GM21360 (cell line): Measurements from ENCODE around the gene SPARC.

Experiments used
- ATAC-seq: cut with Tn5 transposase; IDR thresholded peaks from one replicate; pipeline ENCODE4 v1.9.1; 2021; ENCODE audit warnings: mild to moderate bottlenecking, moderate library complexity; ENCODE audit not compliant: unreplicated experiment

Gene SPARC

DNA sequence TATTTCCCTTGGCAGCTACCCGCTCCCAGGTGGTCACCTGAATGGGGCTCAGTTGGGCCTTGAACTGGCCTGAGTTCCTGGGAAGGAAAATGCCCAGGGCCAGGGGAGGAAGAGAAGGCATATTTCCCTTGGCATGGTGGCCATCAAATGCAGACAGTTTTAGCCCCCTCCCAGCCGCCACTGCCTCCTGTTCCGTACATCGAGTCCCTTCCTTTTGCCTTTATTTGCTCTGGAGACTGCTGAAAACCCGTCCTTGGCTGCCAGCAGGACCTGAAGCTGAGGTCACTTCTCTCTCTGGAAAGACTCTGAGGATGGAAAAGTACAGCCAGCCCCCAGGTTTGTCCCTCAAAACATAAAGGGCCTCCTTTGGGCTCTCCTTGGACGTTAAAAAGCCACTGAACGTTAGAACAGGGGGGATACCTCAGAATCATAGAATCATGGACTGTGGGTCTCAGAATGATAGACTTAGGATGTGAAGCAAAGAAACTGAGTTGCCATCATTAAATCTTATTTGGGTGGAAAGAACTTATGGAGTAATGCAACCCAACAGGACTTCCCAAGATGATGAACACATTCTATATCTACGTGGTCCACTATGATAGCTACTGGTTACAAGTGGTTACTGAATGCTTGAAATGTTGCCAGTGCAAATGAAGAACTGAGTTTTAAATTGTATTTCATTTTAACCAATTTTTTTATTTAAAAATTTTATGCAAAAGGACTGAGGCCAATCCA is 7.1 kb downstream of the SPARC start:
- no peak for ATAC-seq

GRCh38 chr5:151678713-151679112 is 8.0 kb downstream of the SPARC start:
- ATAC-seq: no peak

- ATAC-seq: no peak
These were observed 8.8 kb downstream of the SPARC start for GRCh38 chr5:151677776-151678545.

GRCh38 chr5:151676719-151677118 is 10.0 kb downstream of the SPARC start:
- ATAC-seq: no peak

- ATAC-seq: no peak
These were observed 10.4 kb downstream of the SPARC start for GRCh38 chr5:151676314-151676712.

- peak; percentile 47 for ATAC-seq
These were observed 11.0 kb downstream of the SPARC start for GRCh38 chr5:151675611-151676313.

DNA sequence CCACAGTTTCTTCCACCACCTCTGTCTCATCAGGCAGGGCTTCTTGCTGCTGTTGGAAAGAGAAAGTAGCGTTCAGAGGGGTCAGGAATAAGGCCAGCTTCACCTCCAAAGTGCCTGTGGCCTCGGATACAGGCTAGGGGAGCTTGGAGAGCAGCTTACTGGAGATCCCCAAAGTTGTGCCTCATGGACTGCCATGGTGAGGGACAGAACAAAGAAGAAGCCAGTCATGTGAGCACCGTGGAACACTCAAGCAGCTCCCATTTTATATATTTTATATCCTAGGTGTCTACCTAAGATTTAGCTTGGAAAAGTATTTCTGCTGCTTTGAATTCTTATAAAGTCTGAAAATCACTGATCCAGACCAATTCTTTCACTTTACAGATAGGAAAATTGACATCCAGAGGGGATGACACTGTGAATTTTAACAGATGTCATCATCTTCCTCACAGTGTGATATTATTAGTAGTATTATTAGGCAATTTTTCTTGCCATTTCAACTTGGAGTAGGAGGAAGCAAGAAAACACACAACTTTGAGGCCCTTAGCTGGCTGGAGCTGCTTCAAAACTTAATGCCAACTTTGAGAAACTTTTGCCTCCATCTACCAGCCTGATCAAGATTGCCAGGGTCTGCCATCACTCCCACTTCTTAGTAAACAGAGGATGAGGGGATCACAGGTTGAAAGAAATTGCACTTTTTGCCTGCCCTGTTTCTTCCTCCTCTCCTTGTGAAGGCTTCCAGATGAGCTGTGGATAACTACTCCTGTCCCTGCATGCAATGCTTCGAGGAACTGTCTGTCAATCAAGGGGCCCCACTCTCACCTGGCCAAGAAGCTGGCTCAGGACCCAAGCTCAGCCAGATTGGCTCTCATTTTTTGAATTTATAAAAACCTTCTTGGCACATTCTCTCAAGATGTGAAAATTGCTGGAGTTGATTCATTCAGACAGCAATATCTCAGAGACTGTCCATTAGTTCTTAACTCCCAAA is 11.8 kb downstream of the SPARC start:
- no peak for ATAC-seq

DNA sequence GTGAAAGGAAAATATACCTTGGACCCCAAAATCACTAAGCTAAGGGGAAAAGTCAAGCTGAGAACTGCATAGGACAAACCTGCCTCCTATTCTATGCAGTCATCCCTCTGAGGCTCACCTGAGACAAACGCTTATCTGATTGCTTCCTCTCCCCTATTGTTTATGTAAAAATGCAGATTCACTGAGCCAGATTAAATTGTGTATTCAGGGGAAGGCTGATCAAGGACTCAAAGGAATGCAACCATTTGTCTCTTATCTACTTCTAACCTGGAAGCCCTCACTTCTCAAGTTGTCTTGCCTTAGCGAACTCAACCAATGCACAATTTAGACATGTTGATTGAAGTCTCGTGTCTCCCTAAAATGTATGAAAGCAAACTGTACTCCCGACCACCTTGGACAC is 13.3 kb downstream of the SPARC start:
- no peak for ATAC-seq

- no peak for ATAC-seq
These were observed 14.2 kb downstream of the SPARC start for GRCh38 chr5:151672516-151672915.

- ATAC-seq: no peak
These were observed 14.8 kb downstream of the SPARC start for GRCh38 chr5:151671950-151672349.

- no peak for ATAC-seq
These were observed 15.6 kb downstream of the SPARC start for GRCh38 chr5:151670953-151671636.

DNA sequence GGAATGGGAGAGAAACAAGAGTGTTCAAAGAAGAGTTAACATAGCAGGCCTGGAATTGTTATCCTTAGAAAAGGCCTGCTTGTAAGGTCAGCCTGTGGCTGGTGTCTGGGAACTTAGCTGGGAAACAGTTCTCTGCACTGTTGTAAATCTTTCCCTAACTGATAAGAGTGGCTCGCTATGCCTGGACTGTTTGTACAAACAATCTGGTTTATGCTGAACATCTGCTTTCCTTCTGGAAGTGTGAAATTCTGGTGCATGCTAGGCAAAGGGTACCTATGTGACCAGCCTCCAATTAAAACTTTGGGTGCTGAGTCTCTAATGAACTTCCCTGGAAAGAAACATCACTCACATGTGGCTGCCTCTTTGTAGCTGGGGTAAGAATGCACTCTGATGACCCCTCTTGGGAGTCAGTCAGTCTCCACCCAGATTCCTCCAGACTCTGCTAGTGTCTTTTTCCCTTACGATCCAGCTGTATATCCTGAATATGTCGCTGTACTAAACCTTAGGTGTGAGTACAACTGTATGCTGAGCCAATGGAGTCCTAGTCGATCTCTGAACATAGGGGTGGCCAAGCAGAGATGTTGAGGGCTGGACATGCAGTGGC is 16.5 kb downstream of the SPARC start:
- ATAC-seq: no peak

DNA sequence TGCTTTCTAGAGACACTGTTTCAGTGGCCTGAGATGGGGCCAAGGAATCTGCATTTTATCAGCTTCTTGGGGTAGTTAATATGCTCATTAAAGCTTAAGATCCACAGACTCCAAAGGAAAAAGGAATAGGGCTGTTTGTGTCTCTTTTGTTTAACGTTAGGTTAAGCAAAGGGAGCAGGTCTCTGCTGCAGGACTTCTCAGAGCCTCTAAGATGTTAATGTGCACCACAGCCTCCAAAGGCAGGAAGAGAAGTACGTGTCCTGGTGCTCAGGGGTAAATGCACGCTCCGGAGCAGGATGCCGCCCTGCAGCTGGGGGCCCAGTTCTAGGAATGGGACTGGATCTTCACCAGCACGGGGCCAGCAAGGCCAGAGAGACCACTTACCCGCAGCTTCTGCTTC is 19.6 kb downstream of the SPARC start:
- ATAC-seq: no peak

DNA sequence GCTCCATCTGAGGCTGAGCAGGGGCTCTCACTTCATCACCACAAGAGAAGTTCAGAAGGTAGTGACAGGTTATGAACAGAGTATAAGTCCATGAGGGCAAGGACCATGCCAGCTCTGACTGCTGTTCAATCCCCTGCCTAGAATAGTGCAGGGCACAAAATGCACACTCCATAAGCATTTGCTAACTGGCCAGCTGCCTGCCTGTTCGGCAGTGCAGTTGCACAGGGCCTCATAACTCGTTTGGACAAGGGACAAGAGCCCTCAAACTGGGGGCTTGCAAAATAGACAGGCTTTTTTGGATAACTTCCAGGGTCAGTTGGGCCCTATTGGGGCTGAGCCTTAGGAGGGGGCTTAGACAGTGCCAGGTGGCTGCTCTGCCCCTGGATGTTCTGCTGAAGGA is 21.1 kb downstream of the SPARC start:
- ATAC-seq: no peak

GRCh38 chr5:151664694-151665585 is 21.8 kb downstream of the SPARC start:
- no peak for ATAC-seq

GRCh38 chr5:151663617-151664293 is 23.0 kb downstream of the SPARC start:
- no peak for ATAC-seq

DNA sequence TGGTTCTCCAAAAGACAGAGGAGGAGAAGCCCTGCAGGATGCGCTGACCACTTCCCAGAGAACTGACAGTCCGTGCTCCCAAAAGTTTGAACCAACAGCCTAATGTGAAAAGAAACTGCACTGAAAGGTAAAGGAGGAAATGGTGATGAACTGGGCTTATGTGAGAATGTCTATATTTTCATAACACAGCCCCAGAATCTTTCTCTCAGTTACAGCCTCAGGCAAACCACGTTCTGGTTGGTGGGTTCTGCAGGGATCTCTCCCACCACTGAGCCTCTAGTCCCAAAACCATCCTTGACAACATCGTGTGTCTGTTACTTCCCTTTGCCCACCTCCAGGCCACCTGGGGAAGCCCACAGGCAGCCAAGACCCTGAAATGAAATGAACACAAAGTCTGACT is 23.9 kb downstream of the SPARC start:
- peak; percentile 28 for ATAC-seq
